Upper lobe of right lung (tissue), 1 donor: ENCODE measurements around the gene UBE2D1. TPM values are rescaled to one million over a fixed set of nuclear protein-coding genes. Genes with fewer than 3 reads are reported as not detected.

Source experiments
- ATAC-seq: fragments of 200-7000 bp; cut with Tn5 transposase; one replicate; pipeline ENCODE4 v1.9.1; 2020; ENCODE audit warnings: mild to moderate bottlenecking, moderate library complexity
- DNase-seq: peaks from one replicate; pipeline ENCODE4 v3.0.0-alpha.2; 2020
- H3K27ac ChIP-seq: fragments of 200-600 bp; one replicate; pipeline ENCODE4 v1.8.0; 2022
- H3K27me3 ChIP-seq: fragments of 200-600 bp; one replicate; pipeline ENCODE4 v1.8.0; 2022; ENCODE audit warnings: mild to moderate bottlenecking
- H3K36me3 ChIP-seq: fragments of 200-600 bp; one replicate; pipeline ENCODE4 v1.8.0; 2022
- H3K4me1 ChIP-seq: fragments of 200-600 bp; one replicate; pipeline ENCODE4 v1.8.0; 2022
- H3K4me3 ChIP-seq: fragments of 200-600 bp; one replicate; pipeline ENCODE4 v1.8.0; 2022; ENCODE audit warnings: mild to moderate bottlenecking
- H3K9me3 ChIP-seq: fragments of 200-600 bp; one replicate; pipeline ENCODE4 v1.8.0; 2022
- CTCF ChIP-seq: fragments of 200-600 bp; IDR thresholded peaks from one replicate; pipeline ENCODE4 v1.8.0; 2022; ENCODE audit warnings: antibody characterized with exemption
- intact Hi-C: fragments of 100-400 bp; cut with DNase I; formaldehyde crosslinking; loops from one replicate; pipeline ENCODE4 v1.11.0; 2022
- total RNA-seq: library from RNA; stranded (reverse); fragmentation: NEBNext Ultra II Directional; extraction: Animal tissue kit (Norgen Biotek cat#: 25700); gene quantifications from one replicate; pipeline ENCODE4 v1.2.1, GENCODE V29; 2021
- donor health status: DM: no; HTN: yes; CAD: no; lungs with severe emphysema.

The UBE2D1 gene
- total RNA-seq, 1 donor from 2014 or later = 18.2 TPM

DNA sequence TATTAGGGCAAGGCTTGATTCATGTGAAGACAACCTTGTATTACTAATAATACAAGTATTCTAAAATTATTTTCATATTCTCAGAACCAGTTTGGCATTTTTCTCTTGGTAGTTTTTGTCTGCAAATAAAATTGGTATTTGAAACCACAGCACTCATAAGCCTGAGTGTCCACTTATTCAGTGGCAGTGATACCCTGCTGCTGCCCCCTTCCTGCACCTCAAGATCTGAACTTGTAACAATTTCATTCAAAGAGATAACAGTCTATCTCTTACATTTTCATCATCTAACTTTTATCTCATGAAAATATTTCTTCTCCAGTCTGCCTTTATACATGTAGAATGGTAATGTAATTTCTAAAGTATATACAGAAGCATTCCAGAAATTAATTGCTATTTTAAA lies 59.7 kb downstream of the UBE2D1 start:
- Histone ChIP-seq H3K36me3 (peaks cover 81% of the 10 kb centered on the region), H3K4me1 (no peaks in the 10 kb centered on the region), H3K27ac (no peak overlapping the region), H3K9me3 (no peaks in the 10 kb centered on the region), H3K4me3 (no peak overlapping the region), H3K27me3 (no peaks in the 10 kb centered on the region)
- no peak for DNase-seq
- TF ChIP-seq CTCF = no peak
- intact Hi-C loops = no loop called here
- ATAC-seq = no peak

DNA sequence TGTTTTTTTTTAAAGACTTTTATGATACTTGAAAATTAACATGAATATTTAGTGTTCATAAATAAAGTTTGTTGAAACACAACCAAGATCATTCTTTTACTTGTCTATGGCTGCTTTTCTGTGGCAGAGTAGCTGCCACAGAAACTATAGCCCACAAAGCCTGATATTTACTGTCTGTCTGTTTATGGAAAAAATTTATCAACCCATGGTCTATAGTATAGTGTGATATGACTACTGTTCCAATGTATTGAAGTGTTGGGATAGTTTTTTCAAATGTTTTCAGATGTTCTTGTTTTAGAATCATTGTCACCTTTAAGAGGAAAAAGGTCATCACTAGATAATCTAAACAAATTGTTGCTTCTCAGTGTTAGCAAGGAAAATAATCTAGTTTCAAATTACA lies 61.3 kb downstream of the UBE2D1 start:
- Histone ChIP-seq H3K36me3 (peaks cover 65% of the 10 kb centered on the region), H3K9me3 (no peaks in the 10 kb centered on the region), H3K27ac (no peak overlapping the region), H3K4me3 (no peak overlapping the region), H3K27me3 (no peaks in the 10 kb centered on the region), H3K4me1 (no peaks in the 10 kb centered on the region)
- ATAC-seq = no peak
- no peak for TF ChIP-seq CTCF
- no peak for DNase-seq
- intact Hi-C loops = no loop called here

DNA sequence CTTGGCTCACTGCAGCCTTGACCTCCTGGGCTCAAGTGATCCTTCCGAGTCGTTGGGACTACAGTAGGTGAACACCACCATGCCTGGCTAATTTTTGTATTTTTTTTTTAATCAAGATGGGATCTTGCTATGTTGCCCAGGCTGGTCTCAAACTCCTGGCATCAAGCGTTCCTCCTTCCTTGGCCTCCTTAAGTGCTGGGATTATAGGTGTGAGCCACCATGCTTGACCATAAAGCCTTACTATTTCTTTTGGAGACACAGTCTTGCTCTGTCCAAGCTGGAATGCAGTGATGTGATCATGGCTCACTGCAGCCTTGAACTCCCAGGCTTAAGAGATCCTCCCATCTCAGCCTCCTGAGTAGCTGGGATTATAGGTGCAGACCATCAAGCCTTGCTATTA lies 63.0 kb downstream of the UBE2D1 start:
- DNase-seq = no peak
- no peak overlapping the region for H3K4me3 ChIP-seq
- H3K27ac ChIP-seq = no peak overlapping the region
- H3K27me3 ChIP-seq = no peaks in the 10 kb centered on the region
- no peaks in the 10 kb centered on the region for H3K4me1 ChIP-seq
- no peak for ATAC-seq
- H3K36me3 ChIP-seq = peaks cover 50% of the 10 kb centered on the region
- intact Hi-C loops = no loop called here
- no peak for TF ChIP-seq CTCF
- H3K9me3 ChIP-seq = no peaks in the 10 kb centered on the region

DNA sequence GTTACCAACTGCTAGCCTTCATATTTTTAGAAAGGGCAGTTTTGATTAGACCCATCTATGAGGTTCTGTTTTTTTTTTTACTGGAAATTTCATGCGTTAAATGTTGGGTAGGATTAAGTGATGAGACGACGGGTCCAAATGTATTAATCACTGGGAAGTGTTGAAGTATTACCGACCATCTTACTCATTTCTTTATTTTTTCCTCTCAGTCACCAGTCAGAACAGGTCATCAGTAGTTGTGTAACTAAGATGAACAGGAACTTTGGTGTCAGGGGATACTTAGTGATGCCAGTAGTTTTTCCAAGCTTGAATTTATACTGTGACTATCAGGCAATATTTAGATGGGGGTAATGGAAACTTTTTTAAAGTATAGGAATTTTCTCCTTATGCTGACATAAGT lies 64.6 kb downstream of the UBE2D1 start:
- Histone ChIP-seq H3K4me1 (no peaks in the 10 kb centered on the region), H3K27ac (no peak overlapping the region), H3K27me3 (no peaks in the 10 kb centered on the region), H3K36me3 (peaks cover 34% of the 10 kb centered on the region), H3K9me3 (no peaks in the 10 kb centered on the region), H3K4me3 (no peak overlapping the region)
- DNase-seq = no peak
- intact Hi-C loops = no loop called here
- no peak for ATAC-seq
- TF ChIP-seq CTCF = no peak

GRCh38 chr10:58400609-58401008 lies 65.8 kb downstream of the UBE2D1 start:
- H3K36me3 ChIP-seq = peaks cover 22% of the 10 kb centered on the region
- no peaks in the 10 kb centered on the region for H3K4me1 ChIP-seq
- no peak overlapping the region for H3K4me3 ChIP-seq
- intact Hi-C loops = no loop called here
- no peak overlapping the region for H3K27ac ChIP-seq
- no peaks in the 10 kb centered on the region for H3K27me3 ChIP-seq
- no peak for TF ChIP-seq CTCF
- H3K9me3 ChIP-seq = no peaks in the 10 kb centered on the region
- no peak for DNase-seq
- no peak for ATAC-seq

GRCh38 chr10:58404001-58404400 lies 69.2 kb downstream of the UBE2D1 start:
- ATAC-seq = no peak
- Histone ChIP-seq H3K27me3 (no peaks in the 10 kb centered on the region), H3K9me3 (no peaks in the 10 kb centered on the region), H3K4me3 (no peak overlapping the region), H3K27ac (no peak overlapping the region), H3K4me1 (no peaks in the 10 kb centered on the region), H3K36me3 (no peaks in the 10 kb centered on the region)
- no peak for DNase-seq
- intact Hi-C loops = no loop called here
- TF ChIP-seq CTCF = no peak
